Right lung (tissue), 5 donors: Measurements from ENCODE around the gene DSC3. TPM values are rescaled to one million over a fixed set of nuclear protein-coding genes. Genes with fewer than 3 reads are reported as not detected.
A peak's percentile ranks its signal among the peaks of the same experiment; 100 is the strongest.
"Not testable (repeated sequence)": the region's sequence is repeated elsewhere in the genome, so short reads cannot be mapped to it uniquely, and the experiment has no call there.

Experiments
- DNase-seq, 2 donors: peaks; one replicate each; pipeline ENCODE4 v3.0.0-alpha.2; 2013
- polyA plus RNA-seq, 5 donors: library from polyadenylated mRNA; unstranded; fragments of 120-200 nt; gene quantifications; one replicate each; pipeline versions ENCODE4 v1.2.1 to v1.2.3, GENCODE V29; 2013; ENCODE audit warnings: inconsistent platforms in 1 of 5, low replicate concordance in 1 of 5; ENCODE audit not compliant: insufficient read length in 5 of 5, insufficient read depth in 1 of 5

DSC3 gene
- polyA plus RNA-seq, 5 donors = 0.10 to 0.52 (median 0.19) TPM

DNA sequence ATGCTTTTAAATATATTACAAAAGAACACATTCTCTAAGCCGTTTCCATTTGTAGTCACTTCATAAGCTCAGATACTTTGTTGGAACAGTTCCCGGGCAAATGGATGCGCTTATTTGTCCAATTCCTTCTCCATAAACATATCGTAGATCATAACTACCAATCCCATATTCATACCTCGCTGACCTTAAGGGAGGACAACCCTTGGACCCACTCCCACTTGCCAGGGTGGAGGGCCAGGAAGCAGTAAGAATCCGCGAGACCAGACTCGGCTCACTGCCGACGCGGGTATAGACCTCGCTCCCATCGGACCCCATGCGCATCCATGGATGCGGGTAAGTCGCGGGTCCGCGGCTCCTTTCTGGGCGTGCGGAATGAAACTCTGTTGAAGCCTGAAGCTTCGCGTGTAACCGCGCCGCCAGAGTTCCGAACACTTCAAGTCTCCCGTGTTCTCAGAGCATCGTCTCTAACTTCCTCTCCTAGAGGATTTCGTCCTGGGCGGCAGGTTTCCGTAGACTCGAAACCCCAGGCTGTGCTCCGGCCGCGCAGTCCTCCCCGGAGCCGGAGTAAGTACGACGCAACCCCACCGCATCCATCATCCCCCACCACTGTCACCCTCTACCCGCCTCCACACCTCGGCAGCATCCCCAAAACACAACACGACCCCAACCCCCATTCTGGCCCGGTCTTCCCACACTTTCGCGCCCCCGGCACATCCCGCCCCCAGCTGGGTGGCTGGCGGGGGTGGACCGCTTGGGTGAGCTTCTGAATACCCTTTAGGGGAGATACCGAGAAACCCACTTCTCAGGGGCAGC, 1.1 kb downstream of the DSC3 start:
- peak; percentile 46 to 51 for DNase-seq

GRCh38 chr18:31040686-31041270, 1.8 kb downstream of the DSC3 start:
- peak in 1 of 2 donors; percentile 29 for DNase-seq

GRCh38 chr18:31039426-31039825, 3.1 kb downstream of the DSC3 start:
- DNase-seq = no peak

- not testable (repeated sequence) for DNase-seq
Measured at GRCh38 chr18:31037686-31038085, 4.9 kb downstream of the DSC3 start.

DNA sequence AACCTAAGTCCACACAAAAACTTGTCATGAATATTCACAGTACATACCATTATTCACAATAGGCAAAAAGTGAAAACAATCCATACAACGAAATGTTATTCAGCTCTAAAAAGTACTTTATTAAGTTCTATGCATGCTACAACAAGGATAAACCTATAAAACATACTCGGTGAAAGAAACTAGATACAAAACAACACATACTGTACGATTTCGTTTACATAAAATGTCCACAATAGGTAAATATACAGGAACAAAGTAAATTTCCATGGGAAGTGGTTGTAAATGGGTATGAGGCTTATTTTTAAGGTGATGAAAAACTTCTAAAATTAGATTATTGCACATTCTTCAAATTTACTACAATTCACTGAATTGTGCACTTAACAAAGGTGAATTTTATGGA, 8.0 kb downstream of the DSC3 start:
- DNase-seq = no peak

DNA sequence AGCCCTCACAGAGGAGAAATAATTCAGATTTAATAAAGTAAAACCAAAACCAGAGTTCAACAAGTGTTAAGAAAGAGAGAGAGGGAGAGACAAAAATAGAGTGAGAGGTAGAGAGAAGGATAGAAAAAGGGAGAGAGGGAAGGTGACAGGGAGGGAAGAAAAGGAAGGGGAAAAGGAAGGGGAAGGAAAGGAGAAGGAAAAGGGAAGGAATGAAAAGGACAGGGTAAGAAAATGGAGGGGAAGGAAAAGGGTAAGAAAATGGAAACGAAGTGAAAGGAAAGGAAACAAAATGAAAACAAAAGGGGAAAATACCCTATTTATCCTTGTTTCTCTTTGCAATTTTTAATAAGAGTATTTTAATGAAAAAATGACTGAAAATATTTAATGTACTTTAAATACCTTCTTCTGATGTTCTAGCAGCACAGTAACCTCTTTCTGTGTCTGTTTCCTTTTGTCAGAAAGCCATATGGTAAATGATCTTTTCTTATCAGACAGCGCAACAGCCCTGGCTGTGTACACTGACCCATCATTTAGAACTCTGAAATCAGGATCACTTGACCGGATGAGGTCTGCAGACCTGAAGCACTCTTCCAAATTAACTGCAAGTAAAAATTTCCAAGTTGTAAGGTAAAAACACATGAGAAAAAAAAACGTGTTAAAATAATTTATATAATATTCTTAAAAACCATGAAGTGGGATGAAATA, 11.8 kb downstream of the DSC3 start:
- no peak for DNase-seq

DNA sequence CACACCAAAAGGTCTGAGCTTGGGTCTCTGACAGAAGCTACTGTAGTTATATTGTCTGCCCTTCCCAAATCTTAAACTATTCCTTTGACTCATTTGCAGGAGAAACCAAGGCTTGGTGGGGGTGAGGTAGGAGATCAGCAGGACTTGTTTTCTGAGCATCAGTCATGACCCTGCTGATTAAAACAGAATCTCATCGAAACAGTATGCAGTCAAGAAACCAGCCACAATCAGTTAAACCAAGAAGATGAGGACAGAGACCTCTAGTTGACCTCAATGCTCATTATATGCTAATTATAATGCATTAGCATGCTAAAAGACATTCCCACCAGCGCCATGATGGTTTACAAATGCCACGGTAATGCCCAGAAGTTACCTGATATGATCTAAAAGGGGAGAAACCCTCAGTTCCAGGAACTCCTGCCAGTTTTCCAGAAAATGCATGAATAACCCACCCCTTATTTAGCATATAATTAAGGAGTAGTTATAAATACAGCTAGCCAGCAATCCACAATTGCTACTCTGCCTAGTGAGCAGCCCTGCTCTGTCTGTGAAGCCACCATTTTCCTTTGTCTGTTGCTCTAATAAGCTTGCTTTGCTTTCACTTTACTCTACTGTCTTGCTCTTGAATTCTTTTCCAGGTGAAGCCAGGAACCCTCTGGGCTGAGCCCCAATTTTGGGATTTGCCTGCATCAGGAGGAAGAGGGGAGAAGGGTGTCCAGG, 26.7 kb downstream of the DSC3 start:
- DNase-seq = no peak

DNA sequence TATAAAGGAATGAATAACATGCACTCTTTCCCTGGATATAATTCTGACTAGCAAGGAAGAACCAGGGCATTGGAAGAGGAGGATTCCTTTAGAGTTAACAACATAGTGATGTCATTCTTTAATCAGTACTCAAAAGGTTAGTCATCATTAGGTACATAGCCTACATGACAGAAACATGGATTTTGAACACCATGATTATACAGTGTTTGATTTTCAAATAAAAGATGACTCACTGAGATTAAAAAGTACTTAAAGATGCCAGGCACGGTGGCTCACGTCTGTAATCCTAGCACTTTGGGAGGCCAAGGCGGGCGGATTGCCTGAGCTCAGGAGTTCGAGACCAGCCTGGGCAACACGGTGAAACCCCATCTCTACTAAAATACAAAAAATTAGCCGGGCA, 31.1 kb downstream of the DSC3 start:
- DNase-seq = not testable (repeated sequence)

- no peak for DNase-seq
Measured at GRCh38 chr18:31010601-31011000, 31.9 kb downstream of the DSC3 start.

DNA sequence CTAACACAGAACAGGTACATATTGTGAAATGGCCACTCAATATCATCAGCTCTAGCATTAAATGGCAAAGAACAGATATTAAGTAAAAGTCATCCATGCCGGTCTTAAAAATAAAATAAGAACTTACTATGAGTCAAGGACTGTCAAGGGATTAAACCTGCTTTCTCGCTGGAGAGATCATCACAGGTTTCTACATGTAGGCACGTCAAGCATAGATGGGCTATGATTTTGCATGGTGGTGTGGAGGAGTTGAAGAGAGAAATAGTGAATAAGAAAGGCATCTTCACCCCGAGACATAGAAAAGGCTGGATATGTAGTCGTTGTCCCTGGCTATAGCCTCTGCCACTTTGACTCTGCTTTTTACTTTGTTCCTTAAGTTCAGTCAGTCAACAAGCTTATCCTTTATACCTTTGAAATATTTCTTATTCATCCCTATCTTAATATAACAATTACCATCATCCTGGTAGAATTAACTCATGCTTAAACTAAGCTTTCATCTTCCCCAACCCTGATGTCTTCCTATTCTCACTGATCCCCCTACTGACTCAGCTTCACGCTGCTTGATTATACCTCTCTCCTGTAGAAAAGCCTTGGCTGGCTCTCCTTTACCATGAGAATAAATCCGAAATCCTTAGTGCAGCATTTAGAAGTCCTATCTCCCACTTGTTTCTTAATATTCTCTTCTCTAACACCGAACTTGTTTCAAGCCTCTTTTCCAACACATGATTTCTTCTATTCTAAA, 42.5 kb downstream of the DSC3 start:
- no peak for DNase-seq

DNA sequence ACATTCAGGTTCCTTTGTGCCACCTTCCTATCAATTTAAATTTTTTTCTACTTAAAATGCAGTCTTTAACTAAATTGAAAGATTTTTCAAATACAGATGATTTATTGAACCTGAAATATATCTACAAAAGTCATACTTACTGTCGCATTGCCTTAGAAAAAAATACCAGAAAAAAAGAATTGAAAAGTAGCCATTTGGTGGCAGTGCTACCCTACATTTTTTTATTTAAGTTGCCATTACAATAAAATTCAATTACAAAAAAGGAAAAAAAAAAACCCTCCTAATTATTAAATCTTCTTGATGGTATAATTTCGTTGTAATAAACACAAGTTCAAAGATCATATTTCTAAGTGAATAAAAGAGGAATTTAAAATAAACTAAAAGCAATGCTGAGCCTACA, 43.4 kb downstream of the DSC3 start:
- DNase-seq = no peak

GRCh38 chr18:30997223-30997622, 45.3 kb downstream of the DSC3 start:
- DNase-seq = no peak

DNA sequence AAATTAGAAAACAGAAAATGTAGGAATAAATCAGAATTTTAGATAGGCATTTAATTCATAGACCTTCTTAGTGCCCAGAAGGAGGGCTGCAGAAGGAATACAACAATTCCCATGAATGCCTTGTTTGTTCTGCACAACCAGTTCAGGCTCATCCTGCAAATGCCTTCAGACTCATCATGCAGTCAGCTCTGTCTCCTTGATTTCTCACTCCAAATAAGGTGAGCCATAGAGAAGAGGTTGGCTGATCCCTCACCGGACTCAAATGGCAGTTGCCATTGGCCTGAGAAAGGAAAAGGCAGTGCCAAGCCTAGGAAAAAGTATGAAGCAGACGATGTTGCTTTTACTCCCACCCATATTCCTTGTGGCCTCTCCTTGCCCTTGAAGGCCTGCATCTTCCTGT, 50.3 kb downstream of the DSC3 start:
- no peak for DNase-seq

DNA sequence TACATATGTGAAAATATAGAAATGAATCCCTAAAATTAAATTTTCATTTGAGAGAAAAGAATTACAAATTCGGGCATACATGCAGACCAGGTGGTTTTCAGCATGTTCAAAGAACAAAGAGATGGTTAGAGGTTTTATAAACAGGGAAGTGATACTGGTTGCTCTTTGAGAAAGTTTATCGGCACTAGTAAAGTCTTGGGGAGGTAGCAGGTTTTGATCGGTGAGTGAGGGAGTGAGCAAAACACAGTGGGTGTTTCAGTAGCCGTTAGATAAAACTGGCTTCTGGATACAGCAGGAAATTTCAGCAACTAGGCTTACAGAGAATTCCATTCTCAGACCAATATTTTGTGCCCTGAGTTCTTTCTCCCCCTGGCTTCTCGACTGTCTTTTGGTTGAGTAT, 51.1 kb downstream of the DSC3 start:
- DNase-seq = no peak

- no peak for DNase-seq
Measured at GRCh38 chr18:30989141-30989540, 53.4 kb downstream of the DSC3 start.

GRCh38 chr18:30988440-30988839, 54.1 kb downstream of the DSC3 start:
- DNase-seq = no peak

DNA sequence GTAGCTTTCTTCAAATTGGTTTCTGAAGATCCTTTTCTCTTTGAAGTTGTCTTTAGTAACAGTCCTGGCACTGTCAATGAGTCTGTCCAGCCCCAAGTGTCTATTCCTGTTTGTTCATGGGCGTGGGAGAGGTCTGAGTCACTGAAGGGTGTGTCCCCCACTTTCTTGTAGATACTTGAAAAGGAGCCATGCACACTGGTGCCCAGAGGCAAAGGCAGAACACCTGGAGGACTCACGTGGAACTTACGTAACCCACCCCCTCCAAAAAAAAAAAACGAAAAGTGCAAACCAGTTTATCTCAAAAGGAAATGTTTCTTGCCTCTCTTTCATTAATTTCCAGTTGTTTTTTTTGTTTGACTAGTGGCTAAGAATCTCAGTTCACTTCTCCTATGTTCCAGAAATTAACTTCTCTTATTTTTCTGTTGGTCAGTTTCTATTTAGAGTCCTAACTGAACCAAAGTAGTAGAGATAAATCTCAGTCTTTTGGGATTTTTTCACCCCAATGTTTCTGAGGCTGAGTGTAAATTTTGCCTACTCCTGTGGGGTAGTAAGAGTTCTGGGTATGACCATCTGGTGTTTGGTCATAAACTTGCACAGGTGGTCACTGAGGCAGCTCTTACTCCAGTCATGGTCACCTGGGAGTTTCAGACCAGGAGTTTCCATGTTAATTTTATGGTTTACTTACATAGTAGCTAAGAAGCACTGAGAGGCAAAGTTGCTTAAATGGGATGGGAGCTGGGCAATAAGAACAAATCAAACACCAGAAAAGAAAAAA, 54.9 kb downstream of the DSC3 start:
- DNase-seq = no peak

DNA sequence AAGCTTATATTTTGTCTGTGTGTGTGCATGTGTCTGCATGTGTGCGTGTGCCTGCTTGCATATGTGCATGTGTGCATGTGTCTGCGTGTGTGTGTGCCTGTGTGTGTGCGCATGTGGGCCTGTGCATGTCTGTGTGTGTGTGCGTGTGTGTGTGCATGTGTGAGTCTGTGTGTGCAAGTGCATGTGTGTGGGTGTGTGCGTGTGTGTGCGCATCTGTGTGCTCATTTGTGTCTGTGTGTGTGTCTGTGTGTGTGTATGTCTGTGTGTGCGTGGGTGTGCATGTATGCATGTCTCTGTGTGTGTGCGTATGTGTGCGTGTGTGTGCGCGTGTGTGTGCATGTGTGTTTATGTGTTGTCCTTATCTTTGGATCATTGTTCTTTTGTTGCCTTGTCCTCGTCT, 56.8 kb downstream of the DSC3 start:
- no peak for DNase-seq

GRCh38 chr18:30982285-30982992, 60.1 kb downstream of the DSC3 start:
- no peak for DNase-seq

DNA sequence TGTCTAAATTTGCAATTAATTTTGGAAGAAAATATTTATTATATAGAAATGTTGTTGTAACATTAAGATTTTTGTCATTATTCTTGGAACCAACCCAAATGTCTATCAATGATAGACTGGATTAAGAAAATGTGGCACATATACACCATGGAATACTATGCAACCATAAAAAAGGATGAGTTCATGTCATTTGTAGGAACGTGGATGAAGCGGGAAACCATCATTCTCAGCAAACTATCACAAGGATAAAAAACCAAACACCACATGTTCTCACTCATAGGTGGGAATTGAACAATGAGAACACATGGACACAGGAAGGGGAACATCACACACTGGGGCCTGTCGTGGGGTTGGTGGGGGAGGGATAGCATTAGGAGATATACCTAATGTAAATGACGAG, 64.5 kb downstream of the DSC3 start:
- not testable (repeated sequence) for DNase-seq
